C4-2B (cell line): ENCODE data around the gene EIF2AK2.

Source experiments
- ZFX ChIP-seq: fragments of 450-650 bp; IDR thresholded peaks from 2 replicates; pipeline ENCODE4 v1.6.1; 2017
- TF ChIP-seq, protein P1 (sequence below): fragments of 450-650 bp; conservative IDR thresholded peaks from 2 replicates; pipeline ENCODE4 v1.5.1; 2017; ENCODE audit warnings: mild to moderate bottlenecking

DNA sequence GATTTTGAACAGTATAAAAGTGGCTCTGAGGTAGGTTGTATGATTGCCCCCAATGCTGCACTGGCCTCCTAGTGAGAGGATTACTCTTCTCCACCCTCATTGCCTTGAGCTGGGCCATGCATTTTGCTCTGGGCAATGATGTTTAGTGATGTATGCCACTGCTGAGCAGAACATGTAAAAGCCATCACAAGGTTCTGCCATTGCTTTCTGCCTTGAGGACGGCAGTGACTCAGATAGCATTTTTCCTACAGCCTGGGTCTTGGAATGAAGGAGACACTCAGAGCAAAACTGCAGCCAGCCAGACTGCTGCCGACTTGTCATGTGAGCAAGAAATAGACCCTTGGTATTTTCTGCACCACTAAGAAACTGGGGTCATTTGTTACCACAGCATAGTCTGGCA is 44.8 kb downstream of the EIF2AK2 start:
- TF ChIP-seq, protein P1, sequence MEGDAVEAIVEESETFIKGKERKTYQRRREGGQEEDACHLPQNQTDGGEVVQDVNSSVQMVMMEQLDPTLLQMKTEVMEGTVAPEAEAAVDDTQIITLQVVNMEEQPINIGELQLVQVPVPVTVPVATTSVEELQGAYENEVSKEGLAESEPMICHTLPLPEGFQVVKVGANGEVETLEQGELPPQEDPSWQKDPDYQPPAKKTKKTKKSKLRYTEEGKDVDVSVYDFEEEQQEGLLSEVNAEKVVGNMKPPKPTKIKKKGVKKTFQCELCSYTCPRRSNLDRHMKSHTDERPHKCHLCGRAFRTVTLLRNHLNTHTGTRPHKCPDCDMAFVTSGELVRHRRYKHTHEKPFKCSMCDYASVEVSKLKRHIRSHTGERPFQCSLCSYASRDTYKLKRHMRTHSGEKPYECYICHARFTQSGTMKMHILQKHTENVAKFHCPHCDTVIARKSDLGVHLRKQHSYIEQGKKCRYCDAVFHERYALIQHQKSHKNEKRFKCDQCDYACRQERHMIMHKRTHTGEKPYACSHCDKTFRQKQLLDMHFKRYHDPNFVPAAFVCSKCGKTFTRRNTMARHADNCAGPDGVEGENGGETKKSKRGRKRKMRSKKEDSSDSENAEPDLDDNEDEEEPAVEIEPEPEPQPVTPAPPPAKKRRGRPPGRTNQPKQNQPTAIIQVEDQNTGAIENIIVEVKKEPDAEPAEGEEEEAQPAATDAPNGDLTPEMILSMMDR, result no peak
- no peak for TF ChIP-seq ZFX
